GM12873 (cell line): ENCODE results near the gene CCIN.

Source experiments
- TF ChIP-seq, protein P1 (sequence below): IDR thresholded peaks from 2 replicates; pipeline ENCODE4 v1.5.1; 2012; ENCODE audit warnings: low read depth, mild to moderate bottlenecking, moderate library complexity, low read length, control low read depth; ENCODE audit not compliant: insufficient read depth; ENCODE audit errors: missing control alignments

CCIN gene

DNA sequence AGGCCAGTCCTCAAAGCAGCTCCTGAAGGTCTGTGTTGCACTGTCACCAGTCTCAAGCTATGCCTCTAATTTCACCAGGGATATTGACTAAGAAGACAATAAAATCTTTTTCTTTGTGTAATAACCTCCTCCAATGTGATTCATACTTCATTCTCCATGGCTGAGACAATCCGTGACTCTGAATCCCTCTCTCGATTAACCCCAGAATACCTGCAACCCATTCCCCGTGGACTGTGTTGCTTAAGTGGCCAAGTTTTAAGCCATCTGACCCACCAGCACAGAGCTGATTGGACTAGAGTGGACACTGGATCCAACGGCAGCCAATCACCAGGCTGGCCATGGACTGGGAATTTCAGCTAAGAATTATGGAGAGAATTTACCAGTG is 5.4 kb upstream of the CCIN start:
- TF ChIP-seq, protein P1, sequence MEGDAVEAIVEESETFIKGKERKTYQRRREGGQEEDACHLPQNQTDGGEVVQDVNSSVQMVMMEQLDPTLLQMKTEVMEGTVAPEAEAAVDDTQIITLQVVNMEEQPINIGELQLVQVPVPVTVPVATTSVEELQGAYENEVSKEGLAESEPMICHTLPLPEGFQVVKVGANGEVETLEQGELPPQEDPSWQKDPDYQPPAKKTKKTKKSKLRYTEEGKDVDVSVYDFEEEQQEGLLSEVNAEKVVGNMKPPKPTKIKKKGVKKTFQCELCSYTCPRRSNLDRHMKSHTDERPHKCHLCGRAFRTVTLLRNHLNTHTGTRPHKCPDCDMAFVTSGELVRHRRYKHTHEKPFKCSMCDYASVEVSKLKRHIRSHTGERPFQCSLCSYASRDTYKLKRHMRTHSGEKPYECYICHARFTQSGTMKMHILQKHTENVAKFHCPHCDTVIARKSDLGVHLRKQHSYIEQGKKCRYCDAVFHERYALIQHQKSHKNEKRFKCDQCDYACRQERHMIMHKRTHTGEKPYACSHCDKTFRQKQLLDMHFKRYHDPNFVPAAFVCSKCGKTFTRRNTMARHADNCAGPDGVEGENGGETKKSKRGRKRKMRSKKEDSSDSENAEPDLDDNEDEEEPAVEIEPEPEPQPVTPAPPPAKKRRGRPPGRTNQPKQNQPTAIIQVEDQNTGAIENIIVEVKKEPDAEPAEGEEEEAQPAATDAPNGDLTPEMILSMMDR: no peak

DNA sequence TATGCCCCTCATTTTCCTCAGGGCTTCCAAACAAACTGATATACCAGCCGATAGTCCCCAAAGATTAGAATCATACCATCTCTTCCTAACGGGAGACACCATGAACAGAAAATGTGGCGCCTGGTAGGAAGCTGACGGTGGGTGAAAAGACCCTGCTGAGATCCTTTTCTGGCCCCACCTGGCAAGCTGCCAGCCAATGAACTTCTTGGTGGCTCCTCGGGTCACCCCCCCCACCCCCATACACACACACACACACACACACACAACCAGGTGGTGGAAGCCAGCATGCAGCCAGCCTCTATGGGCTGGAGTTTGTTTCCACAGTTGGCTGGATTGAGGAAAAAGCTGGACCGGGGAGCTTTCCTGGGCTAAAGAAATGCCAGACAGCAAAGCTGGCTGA is 4.8 kb upstream of the CCIN start:
- TF ChIP-seq, protein P1: no peak

DNA sequence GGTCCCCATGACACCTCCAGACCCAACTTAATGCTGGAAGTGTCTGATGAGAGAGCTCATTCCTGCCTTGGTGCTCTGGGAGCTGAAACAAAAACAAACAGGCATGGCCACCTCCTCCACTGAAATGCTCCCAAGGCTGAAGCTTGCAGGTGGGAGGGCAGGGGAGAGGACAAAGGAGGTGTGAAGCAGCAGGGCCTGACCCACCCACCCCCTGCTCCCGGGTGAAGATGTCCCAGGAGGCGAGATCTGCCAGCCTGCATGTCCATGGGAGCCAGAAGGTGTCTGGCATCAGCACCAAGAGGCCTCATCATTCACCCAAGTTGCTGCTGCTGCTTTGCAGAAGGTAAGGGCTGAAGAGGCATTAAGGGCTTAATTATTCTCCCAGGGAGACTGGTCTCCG is 4.2 kb upstream of the CCIN start:
- TF ChIP-seq, protein P1: no peak

DNA sequence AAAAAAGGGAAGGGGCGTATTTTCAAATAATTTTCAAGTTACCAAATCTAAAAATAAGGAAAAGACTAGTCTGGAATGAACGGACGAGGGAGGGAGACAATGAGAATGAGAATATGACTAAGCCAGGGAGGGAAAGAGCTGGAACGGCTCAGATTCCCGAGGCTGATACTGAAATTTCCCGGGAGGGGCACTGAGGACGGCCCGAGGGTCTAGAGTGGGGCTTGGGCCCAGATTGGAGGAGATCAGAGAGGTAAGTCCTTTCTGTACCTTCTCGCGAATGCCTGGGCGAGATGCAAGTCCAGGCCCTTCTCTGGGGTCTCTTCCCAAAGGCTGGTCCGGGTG is 3.4 kb upstream of the CCIN start:
- TF ChIP-seq, protein P1: no peak

DNA sequence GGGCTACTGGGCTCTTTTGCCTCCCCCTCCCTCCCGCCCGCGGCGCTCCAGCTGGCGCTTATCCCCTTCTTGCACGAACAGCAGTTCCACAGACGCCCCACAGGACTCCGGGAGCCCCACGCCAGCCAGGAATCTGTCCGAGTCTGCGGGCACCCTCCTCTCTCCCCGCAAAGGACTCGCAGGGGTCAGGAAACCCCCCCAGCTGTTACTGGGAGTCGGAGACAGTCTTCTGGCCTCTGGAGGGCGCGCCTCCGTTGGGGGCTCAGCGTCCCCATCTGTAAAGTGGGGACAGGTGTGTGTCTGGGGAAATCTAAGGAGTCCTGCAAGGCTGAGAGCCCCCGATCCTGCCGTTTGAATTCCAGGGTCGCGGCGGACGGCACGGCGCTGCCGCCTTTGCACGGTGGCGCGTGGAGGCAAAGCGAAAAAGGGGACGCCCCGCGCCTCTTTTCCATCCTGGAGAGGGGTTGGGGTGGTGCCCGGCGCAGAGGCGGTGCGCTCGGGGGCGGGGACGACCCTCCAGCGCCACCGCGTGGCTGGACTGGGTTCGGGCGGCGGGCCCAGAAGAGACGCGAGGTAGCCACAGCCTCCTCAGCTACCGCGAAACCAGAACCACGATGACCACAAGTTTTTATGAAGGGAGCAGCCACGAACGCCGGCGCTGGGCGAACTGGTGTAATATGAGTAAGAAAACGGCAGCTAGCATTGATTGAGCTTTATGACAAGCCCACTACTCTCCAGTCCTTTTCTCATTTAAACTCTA is 2.8 kb upstream of the CCIN start:
- TF ChIP-seq, protein P1: peak; percentile 82

DNA sequence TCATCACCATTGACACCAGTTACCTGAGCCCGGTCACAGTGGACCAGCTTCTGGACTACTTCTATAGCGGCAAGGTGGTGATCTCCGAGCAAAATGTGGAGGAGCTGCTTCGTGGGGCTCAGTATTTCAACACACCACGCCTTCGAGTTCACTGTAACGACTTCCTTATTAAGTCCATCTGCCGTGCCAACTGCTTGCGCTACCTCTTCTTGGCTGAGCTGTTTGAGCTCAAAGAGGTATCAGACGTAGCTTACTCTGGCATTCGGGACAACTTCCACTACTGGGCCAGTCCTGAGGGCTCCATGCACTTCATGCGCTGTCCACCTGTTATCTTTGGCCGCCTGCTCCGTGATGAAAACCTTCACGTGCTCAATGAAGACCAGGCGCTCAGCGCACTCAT is 520 bp downstream of the CCIN start:
- TF ChIP-seq, protein P1: no peak

DNA sequence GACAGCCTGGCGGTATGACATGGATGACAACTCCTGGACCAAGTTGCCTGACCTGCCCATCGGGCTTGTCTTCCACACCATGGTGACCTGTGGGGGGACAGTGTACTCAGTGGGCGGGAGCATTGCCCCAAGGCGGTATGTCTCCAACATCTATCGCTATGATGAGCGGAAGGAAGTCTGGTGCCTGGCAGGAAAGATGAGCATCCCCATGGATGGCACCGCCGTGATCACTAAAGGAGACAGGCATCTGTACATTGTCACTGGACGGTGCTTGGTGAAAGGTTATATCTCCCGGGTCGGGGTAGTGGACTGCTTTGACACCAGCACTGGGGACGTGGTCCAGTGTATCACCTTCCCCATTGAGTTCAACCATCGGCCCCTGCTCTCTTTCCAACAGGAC is 1.3 kb downstream of the CCIN start:
- TF ChIP-seq, protein P1: no peak
